Measurements from ENCODE around the gene CCDC85C. TPM values are rescaled to one million over a fixed set of nuclear protein-coding genes. Genes with fewer than 3 reads are reported as not detected.

CCDC85C gene
- total RNA-seq, 1 experiment from 2014 or later: 33.2 TPM

- H3K4me1 ChIP-seq (ENCODE audit: insufficient read depth, low read length): peaks cover 2% of the 10 kb centered on the region; the same call in 1 of the 2 replicates
- no peak overlapping the region for H2BK12ac ChIP-seq (ENCODE audit: insufficient read length, low read depth, low read length)
- H4K5ac ChIP-seq (ENCODE audit: insufficient read length, low read depth, low read length): no peak overlapping the region
- H3K4me1 Mint-ChIP-seq: peaks cover 14 to 27% of the 10 kb centered on the region in 2 experiments
- no peak overlapping the region for H3K4ac ChIP-seq (ENCODE audit: low read depth, low read length)
- no peak for TF ChIP-seq CTCF (conservative IDR thresholded peaks at IDR 0.05)
- no peaks in the 10 kb centered on the region; the same call in 1 of the 2 replicates for H3K27me3 Mint-ChIP-seq (ENCODE audit: low read depth)
- no peaks in the 10 kb centered on the region; a peak in 1 of 7 replicates for H3K36me3 Mint-ChIP-seq (ENCODE audit: insufficient read depth in 1 of 3, low read depth in 3 of 3)
- no peaks in the 10 kb centered on the region for H3K79me1 ChIP-seq (ENCODE audit: insufficient read depth, low read depth, low read length, poor library complexity, severe bottlenecking)
- H2AFZ ChIP-seq (ENCODE audit: low read length): no peak overlapping the region
- H3K14ac ChIP-seq (ENCODE audit: insufficient read depth, low read length): no peak overlapping the region
- no peak overlapping the region for H2BK20ac ChIP-seq (ENCODE audit: low read depth, low read length, poor library complexity, severe bottlenecking)
- no peak overlapping the region for H3K56ac ChIP-seq (ENCODE audit: insufficient read length, low read depth, low read length)
- H2BK5ac ChIP-seq (ENCODE audit: insufficient read length, low read length): no peak overlapping the region
- no peaks in the 10 kb centered on the region for H3K9me3 Mint-ChIP-seq
- no peak overlapping the region for H3K27ac ChIP-seq (ENCODE audit: insufficient read length, low read depth, low read length)
- no peak overlapping the region for H3K4me3 Mint-ChIP-seq
- no CpG with 5 or more reads among the region's 6 CpGs for WGBS (ENCODE audit: extremely low coverage, insufficient read length, low lambda C conversion rate)
- no peaks in the 10 kb centered on the region for H4K20me1 ChIP-seq (ENCODE audit: control insufficient read depth, insufficient read depth, insufficient read length)
- no peak overlapping the region for H2AK5ac ChIP-seq (ENCODE audit: insufficient read length, low read length)
- H3K79me2 ChIP-seq (ENCODE audit: insufficient read depth, low read length): no peaks in the 10 kb centered on the region
- no peak overlapping the region for H2BK120ac ChIP-seq (ENCODE audit: low read depth, low read length, poor library complexity, severe bottlenecking)
- H3K9ac ChIP-seq (ENCODE audit: extremely low read depth, insufficient read length, low read length): no peak overlapping the region
- no peak overlapping the region for H2BK15ac ChIP-seq (ENCODE audit: low read depth, low read length)
- no peaks in the 10 kb centered on the region for H3K23me2 ChIP-seq (ENCODE audit: insufficient read length, low read depth, low read length, poor library complexity, severe bottlenecking)
- H4K8ac ChIP-seq (replicated peaks; ENCODE audit: insufficient read length, low read depth, low read length): no peak overlapping the region
- H3K9me3 ChIP-seq (ENCODE audit: control insufficient read depth, low read depth, low read length): no peaks in the 10 kb centered on the region
- no peak overlapping the region for H3K18ac ChIP-seq (ENCODE audit: insufficient read length, low read depth, low read length)
- no peak overlapping the region; a peak in 1 of 7 replicates for H3K27ac Mint-ChIP-seq
- no peak overlapping the region for H3T11ph ChIP-seq (ENCODE audit: low read length)
- no peak for DNase-seq
- no peak overlapping the region for H4K91ac ChIP-seq (ENCODE audit: insufficient read length, low read depth, low read length)
- no peak overlapping the region for H3K4me2 ChIP-seq (ENCODE audit: insufficient read depth, insufficient read length, low read length)
- no peaks in the 10 kb centered on the region for H3K27me3 ChIP-seq (ENCODE audit: insufficient read depth, low read length)
- no peak overlapping the region for H3K23ac ChIP-seq (ENCODE audit: insufficient read length, low read depth, low read length)
These were observed 20.0 kb upstream of the CCDC85C start for GRCh38 chr14:99624024-99624423.
